Lower lobe of right lung (tissue), 2 donors: ENCODE data around the gene KLHL26. TPM values are rescaled to one million over a fixed set of nuclear protein-coding genes. Genes with fewer than 3 reads are reported as not detected.

Source experiments
- ATAC-seq, 2 donors: fragments of 200-7000 bp; cut with Tn5 transposase; one replicate each; pipeline ENCODE4 v1.9.1; 2020 to 2022; ENCODE audit warnings: mild to moderate bottlenecking in 2 of 2, moderate library complexity in 2 of 2
- DNase-seq: peaks from one replicate; pipeline ENCODE4 v3.0.0-alpha.2; 2020
- H3K27ac ChIP-seq: fragments of 200-600 bp; one replicate; pipeline ENCODE4 v1.8.0; 2022
- H3K27me3 ChIP-seq: fragments of 200-600 bp; one replicate; pipeline ENCODE4 v1.8.0; 2022; ENCODE audit warnings: low read depth
- H3K36me3 ChIP-seq: fragments of 200-600 bp; one replicate; pipeline ENCODE4 v1.8.0; 2022; ENCODE audit warnings: mild to moderate bottlenecking
- H3K4me1 ChIP-seq: fragments of 200-600 bp; one replicate; pipeline ENCODE4 v1.8.0; 2022
- H3K4me3 ChIP-seq: fragments of 200-600 bp; one replicate; pipeline ENCODE4 v1.8.0; 2022; ENCODE audit warnings: mild to moderate bottlenecking
- H3K9me3 ChIP-seq: fragments of 200-600 bp; one replicate; pipeline ENCODE4 v1.8.0; 2022
- intact Hi-C: fragments of 100-400 bp; cut with DNase I; formaldehyde crosslinking; loops from one replicate; pipeline ENCODE4 v1.11.0; 2022
- total RNA-seq: library from RNA; stranded (reverse); fragmentation: NEBNext Ultra II Directional; extraction: Animal tissue kit (Norgen Biotek cat#: 25700); gene quantifications from one replicate; pipeline ENCODE4 v1.2.1, GENCODE V29; 2021
- TF ChIP-seq, protein P1 (sequence below): fragments of 200-600 bp; IDR thresholded peaks from one replicate; pipeline ENCODE4 v1.8.0; 2022; ENCODE audit warnings: antibody characterized with exemption, mild to moderate bottlenecking
- donor health status: DM: no; HTN: yes; CAD: no; lungs with severe emphysema.

KLHL26 gene
- total RNA-seq, 1 donor from 2014 or later = 14.5 TPM

DNA sequence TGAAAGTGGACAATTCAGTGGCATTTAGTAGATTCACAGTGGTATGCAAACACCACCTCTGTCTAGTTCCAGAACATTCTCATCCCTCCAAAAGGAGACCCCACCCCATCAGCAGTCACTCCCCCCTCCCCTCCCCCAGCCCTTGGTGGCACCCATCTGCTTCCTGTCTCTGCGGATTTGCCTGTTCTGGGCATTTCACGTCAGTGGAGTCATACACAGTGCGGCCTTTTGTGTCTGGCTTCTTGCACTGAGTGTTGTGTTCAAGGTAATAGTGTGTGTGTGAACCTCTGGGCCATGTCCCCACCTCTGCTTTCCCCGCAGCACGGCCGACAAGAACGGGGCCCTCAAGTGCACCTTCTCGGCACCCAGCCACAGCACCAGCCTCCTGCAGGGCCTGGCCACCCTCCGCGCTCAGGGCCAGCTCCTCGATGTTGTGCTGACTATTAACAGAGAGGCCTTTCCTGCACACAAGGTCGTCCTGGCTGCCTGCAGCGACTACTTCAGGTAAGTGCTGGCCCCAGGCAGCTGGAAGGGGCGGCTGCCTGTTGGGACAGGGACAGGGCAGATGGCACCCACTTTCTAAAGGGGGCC lies 27.2 kb downstream of the KLHL26 start:
- H3K4me3 ChIP-seq = no peak overlapping the region
- intact Hi-C loops = no loop called here
- H3K4me1 ChIP-seq = peaks cover 21% of the 10 kb centered on the region
- TF ChIP-seq, protein P1, sequence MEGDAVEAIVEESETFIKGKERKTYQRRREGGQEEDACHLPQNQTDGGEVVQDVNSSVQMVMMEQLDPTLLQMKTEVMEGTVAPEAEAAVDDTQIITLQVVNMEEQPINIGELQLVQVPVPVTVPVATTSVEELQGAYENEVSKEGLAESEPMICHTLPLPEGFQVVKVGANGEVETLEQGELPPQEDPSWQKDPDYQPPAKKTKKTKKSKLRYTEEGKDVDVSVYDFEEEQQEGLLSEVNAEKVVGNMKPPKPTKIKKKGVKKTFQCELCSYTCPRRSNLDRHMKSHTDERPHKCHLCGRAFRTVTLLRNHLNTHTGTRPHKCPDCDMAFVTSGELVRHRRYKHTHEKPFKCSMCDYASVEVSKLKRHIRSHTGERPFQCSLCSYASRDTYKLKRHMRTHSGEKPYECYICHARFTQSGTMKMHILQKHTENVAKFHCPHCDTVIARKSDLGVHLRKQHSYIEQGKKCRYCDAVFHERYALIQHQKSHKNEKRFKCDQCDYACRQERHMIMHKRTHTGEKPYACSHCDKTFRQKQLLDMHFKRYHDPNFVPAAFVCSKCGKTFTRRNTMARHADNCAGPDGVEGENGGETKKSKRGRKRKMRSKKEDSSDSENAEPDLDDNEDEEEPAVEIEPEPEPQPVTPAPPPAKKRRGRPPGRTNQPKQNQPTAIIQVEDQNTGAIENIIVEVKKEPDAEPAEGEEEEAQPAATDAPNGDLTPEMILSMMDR = no peak
- H3K27ac ChIP-seq = no peak overlapping the region
- H3K36me3 ChIP-seq = peaks cover 26% of the 10 kb centered on the region
- ATAC-seq (no peak), DNase-seq (no peak)
- no peaks in the 10 kb centered on the region for H3K27me3 ChIP-seq
- no peaks in the 10 kb centered on the region for H3K9me3 ChIP-seq

DNA sequence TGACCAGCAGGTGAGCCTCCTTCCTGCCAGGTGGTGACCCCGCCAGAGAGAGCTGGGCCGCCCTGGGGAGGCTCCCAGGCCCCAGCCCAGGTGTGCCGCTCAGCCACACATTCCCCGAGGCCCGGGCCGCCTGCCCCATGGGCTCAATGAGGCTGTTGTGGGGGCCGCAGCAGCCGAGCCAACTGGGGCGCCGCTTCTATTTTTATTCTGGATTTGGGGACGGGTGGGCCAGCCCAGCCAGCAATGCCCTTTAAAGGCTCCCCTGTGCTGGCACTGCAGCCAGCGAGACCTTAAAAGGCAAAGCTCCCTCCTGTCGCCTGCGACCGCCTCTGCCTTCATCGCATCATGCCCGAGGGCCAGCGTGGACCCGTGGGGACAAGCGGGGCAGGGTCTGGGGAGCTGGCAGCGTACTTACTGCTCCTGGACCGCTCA lies 29.0 kb downstream of the KLHL26 start:
- Histone ChIP-seq H3K9me3 (no peaks in the 10 kb centered on the region), H3K4me1 (peaks cover 6% of the 10 kb centered on the region), H3K36me3 (peaks cover 44% of the 10 kb centered on the region), H3K4me3 (no peak overlapping the region), H3K27ac (no peak overlapping the region), H3K27me3 (no peaks in the 10 kb centered on the region)
- intact Hi-C loops = no loop called here
- ATAC-seq (no peak), DNase-seq (no peak)
- TF ChIP-seq, protein P1 = no peak

DNA sequence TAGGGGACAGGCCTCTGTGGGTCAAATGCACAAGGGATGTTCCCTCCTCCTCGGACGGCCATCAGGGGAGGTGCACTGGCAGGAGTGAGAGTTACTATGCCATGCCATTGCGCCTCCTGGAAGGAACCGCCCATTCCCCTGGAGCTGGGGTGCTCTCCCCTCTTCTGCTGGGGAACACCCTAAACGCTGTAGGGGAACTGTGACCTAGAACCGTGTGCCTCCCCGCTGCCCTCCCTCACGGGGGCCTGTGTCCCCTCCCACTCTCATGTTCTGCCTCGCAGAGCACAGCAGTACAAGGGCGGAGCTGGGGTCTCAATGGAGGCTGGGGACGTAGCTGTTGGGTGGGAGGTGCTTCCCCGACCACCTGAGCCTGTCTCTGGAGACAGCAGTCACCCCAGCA lies 29.5 kb downstream of the KLHL26 start:
- TF ChIP-seq, protein P1 = no peak
- DNase-seq = no peak
- Histone ChIP-seq H3K4me1 (peaks cover under 1% of the 10 kb centered on the region), H3K27me3 (no peaks in the 10 kb centered on the region), H3K27ac (no peak overlapping the region), H3K4me3 (no peak overlapping the region), H3K36me3 (peaks cover 49% of the 10 kb centered on the region), H3K9me3 (no peaks in the 10 kb centered on the region)
- intact Hi-C loops = no loop called here
- no peak for ATAC-seq

DNA sequence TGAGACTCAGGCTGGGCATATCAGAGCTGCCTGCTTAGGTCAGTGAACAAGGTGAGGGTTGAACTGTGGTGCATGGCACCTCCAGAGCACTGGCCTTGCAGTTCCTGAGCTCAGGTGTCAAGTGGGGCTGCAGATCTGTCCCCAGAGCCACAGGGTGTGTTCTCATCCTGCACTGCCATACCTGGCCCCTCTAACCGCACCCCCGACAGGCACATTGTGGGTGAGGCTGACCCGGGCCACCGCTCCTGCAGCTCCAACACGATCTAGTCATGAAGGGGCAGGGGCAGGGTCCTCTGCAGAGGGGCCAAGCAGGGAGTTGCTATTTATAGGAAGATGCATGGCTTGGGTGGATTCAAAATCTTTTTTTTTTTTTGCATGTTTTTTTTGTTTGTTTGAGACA lies 30.0 kb downstream of the KLHL26 start:
- Histone ChIP-seq H3K9me3 (no peaks in the 10 kb centered on the region), H3K36me3 (peaks cover 51% of the 10 kb centered on the region), H3K27me3 (no peaks in the 10 kb centered on the region), H3K4me1 (no peaks in the 10 kb centered on the region), H3K27ac (no peak overlapping the region), H3K4me3 (no peak overlapping the region)
- DNase-seq = no peak
- ATAC-seq = no peak
- TF ChIP-seq, protein P1 = no peak
- intact Hi-C loops = no loop called here

DNA sequence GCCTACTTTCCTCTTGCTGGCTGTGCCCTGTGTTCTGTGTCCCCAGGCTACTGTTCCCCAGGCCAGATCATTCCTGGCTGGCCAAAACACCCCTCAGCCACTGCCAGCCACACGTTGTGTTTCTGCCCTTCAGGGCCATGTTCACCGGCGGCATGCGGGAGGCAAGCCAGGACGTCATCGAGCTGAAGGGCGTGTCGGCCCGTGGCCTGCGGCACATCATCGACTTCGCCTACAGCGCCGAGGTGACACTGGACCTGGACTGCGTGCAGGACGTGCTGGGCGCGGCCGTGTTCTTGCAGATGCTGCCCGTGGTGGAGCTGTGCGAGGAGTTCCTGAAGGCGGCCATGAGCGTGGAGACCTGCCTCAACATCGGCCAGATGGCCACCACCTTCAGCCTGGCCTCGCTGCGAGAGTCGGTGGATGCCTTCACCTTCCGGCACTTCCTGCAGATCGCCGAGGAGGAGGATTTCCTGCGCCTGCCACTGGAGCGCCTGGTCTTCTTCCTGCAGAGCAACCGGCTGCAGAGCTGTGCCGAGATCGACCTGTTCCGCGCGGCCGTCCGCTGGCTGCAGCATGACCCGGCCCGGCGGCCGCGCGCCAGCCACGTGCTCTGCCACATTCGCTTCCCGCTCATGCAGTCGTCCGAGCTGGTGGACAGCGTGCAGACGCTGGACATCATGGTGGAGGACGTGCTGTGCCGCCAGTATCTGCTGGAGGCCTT lies 30.9 kb downstream of the KLHL26 start:
- Histone ChIP-seq H3K27ac (no peak overlapping the region), H3K9me3 (no peaks in the 10 kb centered on the region), H3K36me3 (peaks cover 51% of the 10 kb centered on the region), H3K4me3 (no peak overlapping the region), H3K27me3 (no peaks in the 10 kb centered on the region), H3K4me1 (no peaks in the 10 kb centered on the region)
- TF ChIP-seq, protein P1 = no peak
- ATAC-seq = no peak
- DNase-seq = no peak
- intact Hi-C loops = no loop called here
